ENCODE data around the gene CBLN3. TPM values are rescaled to one million over a fixed set of nuclear protein-coding genes. Genes with fewer than 3 reads are reported as not detected.

Gene CBLN3
- total RNA-seq, 2 experiments from 2014 or later: 1.6 to 1.7 TPM

GRCh38 chr14:24382064-24382371, 47.5 kb downstream of the CBLN3 start:
- Mint-ChIP-seq H3K4me1 (ENCODE audit: low read depth) (no peaks in the 10 kb centered on the region), H3K4me3 (no peak overlapping the region), H3K27ac (no peak overlapping the region), H3K9me3 (no peaks in the 10 kb centered on the region), H3K36me3 (ENCODE audit: low read depth) (no peaks in the 10 kb centered on the region), H3K27me3 (peaks cover 9% of the 10 kb centered on the region)
- Histone ChIP-seq H3K27me3 (ENCODE audit: control insufficient read depth in 1 of 2, insufficient read depth in 2 of 2, low read length in 2 of 2) (no peaks in the 10 kb centered on the region), H3K4me1 (ENCODE audit: insufficient read depth, low read length) (no peaks in the 10 kb centered on the region), H3K4me3 (ENCODE audit: low read length) (no peak overlapping the region), H3K27ac (ENCODE audit: low read depth in 1 of 2, low read length in 2 of 2) (no peak overlapping the region), H3K36me3 (ENCODE audit: insufficient read depth, low read length) (no peaks in the 10 kb centered on the region), H3K9me3 (ENCODE audit: control insufficient read depth in 1 of 2, insufficient read depth in 1 of 2, low read length in 2 of 2) (no peaks in the 10 kb centered on the region)
- ChIA-PET CTCF (no interaction called here), POLR2A (no interaction called here)
- ATAC-seq (ENCODE audit: poor library complexity) (no peak), DNase-seq (no peak)
- TF ChIP-seq, protein P1, sequence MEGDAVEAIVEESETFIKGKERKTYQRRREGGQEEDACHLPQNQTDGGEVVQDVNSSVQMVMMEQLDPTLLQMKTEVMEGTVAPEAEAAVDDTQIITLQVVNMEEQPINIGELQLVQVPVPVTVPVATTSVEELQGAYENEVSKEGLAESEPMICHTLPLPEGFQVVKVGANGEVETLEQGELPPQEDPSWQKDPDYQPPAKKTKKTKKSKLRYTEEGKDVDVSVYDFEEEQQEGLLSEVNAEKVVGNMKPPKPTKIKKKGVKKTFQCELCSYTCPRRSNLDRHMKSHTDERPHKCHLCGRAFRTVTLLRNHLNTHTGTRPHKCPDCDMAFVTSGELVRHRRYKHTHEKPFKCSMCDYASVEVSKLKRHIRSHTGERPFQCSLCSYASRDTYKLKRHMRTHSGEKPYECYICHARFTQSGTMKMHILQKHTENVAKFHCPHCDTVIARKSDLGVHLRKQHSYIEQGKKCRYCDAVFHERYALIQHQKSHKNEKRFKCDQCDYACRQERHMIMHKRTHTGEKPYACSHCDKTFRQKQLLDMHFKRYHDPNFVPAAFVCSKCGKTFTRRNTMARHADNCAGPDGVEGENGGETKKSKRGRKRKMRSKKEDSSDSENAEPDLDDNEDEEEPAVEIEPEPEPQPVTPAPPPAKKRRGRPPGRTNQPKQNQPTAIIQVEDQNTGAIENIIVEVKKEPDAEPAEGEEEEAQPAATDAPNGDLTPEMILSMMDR (IDR thresholded peaks at IDR 0.05): no peak
- intact Hi-C loops (cut with DNase I, micrococcal nuclease): loop anchor here in 1 of 2 experiments (5.0 kb wide), 1 partner anchor 35 kb away; no protein-coding TSS in a partner anchor

- CTCF ChIA-PET: no interaction called here
- intact Hi-C loops (cut with DNase I, micrococcal nuclease): loop anchor here in 1 of 2 experiments (5.0 kb wide), 1 partner anchor 36 kb away; no protein-coding TSS in a partner anchor
- Histone ChIP-seq H3K4me3 (ENCODE audit: low read length) (no peak overlapping the region), H3K36me3 (ENCODE audit: insufficient read depth, low read length) (no peaks in the 10 kb centered on the region), H3K27ac (ENCODE audit: low read depth in 1 of 2, low read length in 2 of 2) (no peak overlapping the region), H3K9me3 (ENCODE audit: control insufficient read depth in 1 of 2, insufficient read depth in 1 of 2, low read length in 2 of 2) (no peaks in the 10 kb centered on the region), H3K4me1 (ENCODE audit: insufficient read depth, low read length) (no peaks in the 10 kb centered on the region), H3K27me3 (ENCODE audit: control insufficient read depth in 1 of 2, insufficient read depth in 2 of 2, low read length in 2 of 2) (no peaks in the 10 kb centered on the region)
- Mint-ChIP-seq H3K27ac (no peak overlapping the region), H3K27me3 (peaks cover 4% of the 10 kb centered on the region), H3K9me3 (no peaks in the 10 kb centered on the region), H3K4me3 (no peak overlapping the region), H3K36me3 (ENCODE audit: low read depth) (no peaks in the 10 kb centered on the region), H3K4me1 (ENCODE audit: low read depth) (no peaks in the 10 kb centered on the region)
- TF ChIP-seq, protein P1 (IDR thresholded peaks at IDR 0.05): no peak
- POLR2A ChIA-PET: no interaction called here
- no peak for ATAC-seq (ENCODE audit: poor library complexity)
- no peak for DNase-seq
Measured at GRCh38 chr14:24381363-24382063, 48.0 kb downstream of the CBLN3 start.

DNA sequence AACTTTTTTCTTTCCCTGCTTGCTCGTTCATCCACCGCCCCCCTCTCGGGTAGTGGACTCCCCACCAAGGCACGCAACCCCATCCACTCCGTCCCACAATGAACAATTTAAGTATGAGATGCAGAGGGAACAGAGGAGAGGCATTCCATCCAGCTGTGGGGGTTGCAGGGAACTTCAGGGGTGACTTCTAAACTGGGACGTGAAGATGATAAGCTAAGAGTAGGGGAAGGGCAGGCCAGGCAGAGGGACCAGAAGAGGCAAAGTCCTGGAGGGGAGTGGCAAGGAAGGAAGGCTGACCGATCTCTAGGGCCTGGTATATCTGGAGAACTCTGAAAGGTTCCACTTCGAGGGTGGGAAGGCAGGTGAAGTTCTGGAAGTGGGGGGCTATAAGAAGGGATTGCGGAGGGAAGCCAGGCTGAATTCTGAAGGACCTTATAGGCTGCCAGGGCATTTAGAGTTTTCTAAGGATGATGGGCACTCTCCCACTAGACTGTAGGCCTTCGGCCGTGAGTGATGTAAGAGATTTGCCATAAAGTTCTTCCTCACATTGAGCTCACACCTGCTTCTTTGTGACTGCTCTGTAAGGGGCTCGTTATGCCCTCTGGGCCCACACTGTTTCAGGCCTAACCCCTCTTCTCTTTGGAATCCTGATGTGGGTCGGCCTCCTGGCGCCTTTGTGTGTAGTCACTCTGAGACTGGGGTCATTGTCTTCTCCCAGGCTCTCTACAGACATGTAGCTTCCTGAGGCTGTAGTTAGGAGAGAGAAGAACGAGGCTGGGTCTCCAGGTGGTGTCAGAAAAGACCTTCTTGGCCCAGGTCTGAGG, 49.3 kb downstream of the CBLN3 start:
- no peak overlapping the region for H3K27ac Mint-ChIP-seq
- no peaks in the 10 kb centered on the region for H3K27me3 Mint-ChIP-seq
- H3K36me3 ChIP-seq (ENCODE audit: insufficient read depth, low read length): no peaks in the 10 kb centered on the region
- no peak overlapping the region for H3K27ac ChIP-seq (ENCODE audit: low read depth in 1 of 2, low read length in 2 of 2)
- no peaks in the 10 kb centered on the region for H3K27me3 ChIP-seq (ENCODE audit: control insufficient read depth in 1 of 2, insufficient read depth in 2 of 2, low read length in 2 of 2)
- POLR2A ChIA-PET: no interaction called here
- no peak for ATAC-seq (ENCODE audit: poor library complexity)
- no peak overlapping the region for H3K4me3 ChIP-seq (ENCODE audit: low read length)
- no peaks in the 10 kb centered on the region for H3K9me3 ChIP-seq (ENCODE audit: control insufficient read depth in 1 of 2, insufficient read depth in 1 of 2, low read length in 2 of 2)
- no peak overlapping the region for H3K4me3 Mint-ChIP-seq
- TF ChIP-seq, protein P1 (IDR thresholded peaks at IDR 0.05): no peak
- no peaks in the 10 kb centered on the region for H3K4me1 ChIP-seq (ENCODE audit: insufficient read depth, low read length)
- no peaks in the 10 kb centered on the region for H3K9me3 Mint-ChIP-seq
- no peaks in the 10 kb centered on the region for H3K36me3 Mint-ChIP-seq (ENCODE audit: low read depth)
- no peaks in the 10 kb centered on the region for H3K4me1 Mint-ChIP-seq (ENCODE audit: low read depth)
- intact Hi-C loops (cut with DNase I, micrococcal nuclease): loop anchor here in 1 of 2 experiments (5.0 kb wide), 1 partner anchor 37 kb away; no protein-coding TSS in a partner anchor
- CTCF ChIA-PET: no interaction called here
- no peak for DNase-seq
